ENCODE measurements around the gene ARL2.

DNA sequence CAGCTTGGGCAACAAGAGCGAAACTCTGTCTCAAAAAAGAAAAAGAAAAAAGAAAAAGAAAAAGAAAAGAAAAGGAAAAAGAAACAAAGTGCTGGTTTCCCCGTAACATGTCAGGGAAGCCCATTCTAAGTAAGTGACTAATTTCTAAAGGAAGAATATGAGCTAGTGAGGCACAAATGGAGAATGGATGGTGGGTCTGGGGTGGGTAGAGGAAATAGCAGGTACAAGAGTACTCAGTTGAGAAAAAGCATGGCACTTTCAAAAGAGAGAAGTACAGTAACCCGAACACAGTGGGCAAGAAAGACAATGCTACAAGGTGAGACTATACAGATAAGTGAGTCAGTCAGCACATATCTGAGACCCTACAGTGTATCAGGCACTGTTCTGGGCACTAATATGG is 46.6 kb upstream of the ARL2 start:
- TF ChIP-seq POLR2A (IDR thresholded peaks at IDR 0.05) = no peak
- TF ChIP-seq, protein P1, sequence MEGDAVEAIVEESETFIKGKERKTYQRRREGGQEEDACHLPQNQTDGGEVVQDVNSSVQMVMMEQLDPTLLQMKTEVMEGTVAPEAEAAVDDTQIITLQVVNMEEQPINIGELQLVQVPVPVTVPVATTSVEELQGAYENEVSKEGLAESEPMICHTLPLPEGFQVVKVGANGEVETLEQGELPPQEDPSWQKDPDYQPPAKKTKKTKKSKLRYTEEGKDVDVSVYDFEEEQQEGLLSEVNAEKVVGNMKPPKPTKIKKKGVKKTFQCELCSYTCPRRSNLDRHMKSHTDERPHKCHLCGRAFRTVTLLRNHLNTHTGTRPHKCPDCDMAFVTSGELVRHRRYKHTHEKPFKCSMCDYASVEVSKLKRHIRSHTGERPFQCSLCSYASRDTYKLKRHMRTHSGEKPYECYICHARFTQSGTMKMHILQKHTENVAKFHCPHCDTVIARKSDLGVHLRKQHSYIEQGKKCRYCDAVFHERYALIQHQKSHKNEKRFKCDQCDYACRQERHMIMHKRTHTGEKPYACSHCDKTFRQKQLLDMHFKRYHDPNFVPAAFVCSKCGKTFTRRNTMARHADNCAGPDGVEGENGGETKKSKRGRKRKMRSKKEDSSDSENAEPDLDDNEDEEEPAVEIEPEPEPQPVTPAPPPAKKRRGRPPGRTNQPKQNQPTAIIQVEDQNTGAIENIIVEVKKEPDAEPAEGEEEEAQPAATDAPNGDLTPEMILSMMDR (IDR thresholded peaks at IDR 0.05) = no peak
